GM21528 (cell line): ENCODE data around the gene SERGEF.
"Not testable (repeated sequence)": the region's sequence is repeated elsewhere in the genome, so short reads cannot be mapped to it uniquely, and the experiment has no call there.

Experiments used
- ATAC-seq: cut with Tn5 transposase; IDR thresholded peaks from one replicate; pipeline ENCODE4 v1.9.1; 2021; ENCODE audit warnings: mild to moderate bottlenecking, moderate library complexity; ENCODE audit not compliant: unreplicated experiment, low FRiP score

SERGEF gene

DNA sequence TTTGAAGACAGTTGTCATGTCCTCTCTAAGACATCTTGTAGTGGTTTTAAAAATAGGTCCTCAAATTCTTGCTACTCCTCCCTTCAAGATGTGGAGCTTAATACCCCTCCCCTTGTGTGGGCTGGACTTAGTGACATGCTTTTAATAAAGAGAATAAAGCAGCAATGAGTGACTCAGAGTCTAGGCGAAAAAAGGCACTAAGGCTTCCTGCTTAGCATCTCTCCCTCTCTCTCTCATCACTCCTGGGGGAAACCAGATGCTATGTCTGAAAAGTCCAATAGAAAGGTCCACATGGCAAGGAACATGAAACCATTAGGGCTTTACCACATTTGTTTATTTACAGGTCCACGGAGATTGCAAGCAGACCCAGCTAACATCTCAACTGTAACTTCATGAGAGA lies 11.7 kb downstream of the SERGEF start:
- no peak for ATAC-seq

DNA sequence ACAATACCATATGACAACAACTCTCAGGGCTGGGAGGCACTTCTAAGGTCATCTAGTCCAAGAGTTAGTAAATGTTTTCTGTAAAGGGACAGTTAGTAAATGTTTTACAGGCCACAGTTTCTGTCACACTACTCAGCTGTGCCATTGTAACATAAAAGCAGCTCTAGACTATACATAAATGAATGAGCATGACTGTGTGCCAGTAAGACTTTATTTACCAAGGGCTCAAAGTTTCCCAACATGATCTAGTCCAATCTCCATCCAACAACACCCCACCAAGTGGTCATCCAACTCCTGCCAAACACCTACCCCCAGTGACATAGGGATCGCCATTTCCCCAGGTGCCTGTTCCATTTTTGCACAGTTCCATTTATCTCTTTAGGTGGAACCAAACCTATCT lies 12.1 kb downstream of the SERGEF start:
- ATAC-seq, result no peak

DNA sequence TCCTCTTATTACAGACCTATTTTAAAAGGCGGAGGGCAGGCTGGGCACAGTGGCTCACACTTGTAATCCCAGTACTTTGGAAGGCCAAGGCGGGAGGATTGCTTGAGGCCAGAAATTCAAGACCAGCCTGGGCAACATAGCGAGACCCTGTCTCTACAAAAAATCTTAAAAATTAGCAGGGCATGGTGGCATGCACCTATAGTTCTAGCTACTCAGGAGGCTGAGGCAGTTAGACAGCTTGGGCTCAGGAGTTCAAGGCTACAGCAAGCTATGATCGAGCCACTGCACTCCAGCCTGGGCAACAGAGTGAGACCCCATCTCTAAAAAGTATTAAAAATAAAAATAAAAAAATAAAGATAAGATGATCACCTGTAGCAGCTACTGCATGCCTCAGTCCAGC lies 12.7 kb downstream of the SERGEF start:
- not testable (repeated sequence) for ATAC-seq

DNA sequence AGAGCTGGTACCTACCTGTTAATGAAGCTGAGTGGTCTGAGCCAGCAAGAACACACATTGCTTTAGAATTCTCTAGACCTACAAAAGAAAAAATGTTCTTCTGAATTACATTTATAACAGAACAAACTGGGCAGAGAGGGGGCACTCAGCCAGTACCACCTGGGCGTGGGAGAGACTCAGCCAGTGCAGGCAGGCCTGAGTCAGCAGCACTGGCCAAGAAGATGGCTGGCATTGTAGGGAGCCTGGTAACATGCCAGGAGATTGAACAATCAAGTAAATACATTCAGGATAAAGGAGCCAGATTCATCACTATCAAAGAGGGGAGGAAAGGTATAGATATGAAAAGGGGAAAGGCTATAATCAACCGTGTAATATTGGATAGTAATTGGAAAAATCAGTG lies 19.9 kb downstream of the SERGEF start:
- no peak for ATAC-seq

DNA sequence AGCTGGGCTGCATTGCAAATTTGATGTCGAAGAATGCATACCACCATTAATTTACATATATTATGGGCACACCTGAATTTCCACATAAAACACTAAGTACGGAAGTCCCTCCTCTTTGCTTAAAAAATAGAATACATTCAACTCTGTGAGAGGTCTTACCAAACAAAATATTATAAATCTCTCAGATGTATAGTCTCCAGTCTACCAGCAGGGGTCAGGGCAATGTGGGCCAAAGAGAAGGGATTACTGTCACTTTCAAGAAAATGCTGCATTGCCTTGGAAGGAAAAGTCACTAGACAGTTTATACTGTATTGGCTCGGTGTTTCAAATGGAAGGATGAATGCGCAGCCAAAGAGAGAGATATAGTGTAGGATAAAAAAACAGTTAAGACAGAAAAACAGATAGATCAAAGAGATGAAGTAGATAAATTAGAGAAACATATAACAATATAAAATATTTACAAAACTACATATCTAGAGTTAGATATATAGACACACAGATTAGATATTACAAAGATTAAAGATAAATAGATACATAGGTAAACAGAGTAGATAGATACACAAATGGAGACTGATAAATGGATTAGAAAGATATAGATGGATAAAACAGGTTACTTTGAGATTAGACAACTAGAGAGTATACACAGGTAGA lies 20.9 kb downstream of the SERGEF start:
- no peak for ATAC-seq

DNA sequence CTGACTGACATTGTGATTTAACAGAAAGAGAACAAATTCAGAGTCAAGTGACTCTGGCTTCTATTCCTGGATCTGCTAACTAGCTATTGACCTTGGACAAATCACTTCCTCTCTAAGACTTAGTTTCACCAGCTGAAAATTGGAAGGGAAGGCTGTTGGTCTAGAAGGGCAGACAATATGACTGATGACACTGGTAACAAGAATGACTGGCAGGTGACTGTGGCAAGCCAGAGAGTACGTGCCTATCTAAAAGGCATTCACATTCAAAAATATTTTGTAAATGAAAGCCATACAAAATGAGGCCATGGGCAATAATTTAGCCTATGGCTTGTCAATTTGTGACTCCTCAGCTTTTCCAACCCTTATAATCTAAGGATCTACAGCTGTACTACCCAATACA lies 23.5 kb downstream of the SERGEF start:
- no peak for ATAC-seq

DNA sequence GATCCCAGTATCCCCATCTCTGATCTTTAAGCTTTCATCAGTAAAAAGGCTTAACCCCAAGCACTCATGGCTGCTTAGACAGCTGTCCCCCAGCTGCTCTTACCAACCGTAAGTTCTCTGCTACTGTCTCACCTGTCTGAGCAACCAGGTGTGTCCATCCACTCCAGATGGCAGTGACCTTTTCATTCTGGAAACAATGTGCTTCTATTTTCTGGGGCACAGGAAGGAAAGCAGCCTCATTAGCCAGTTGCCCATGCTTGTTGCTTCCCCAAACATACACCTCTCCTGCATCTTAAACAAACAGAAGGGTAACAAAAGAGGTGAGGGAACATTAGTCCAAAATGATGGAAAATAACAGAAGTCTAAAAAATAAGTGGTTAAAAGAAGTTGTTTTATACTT lies 24.4 kb downstream of the SERGEF start:
- no peak for ATAC-seq

DNA sequence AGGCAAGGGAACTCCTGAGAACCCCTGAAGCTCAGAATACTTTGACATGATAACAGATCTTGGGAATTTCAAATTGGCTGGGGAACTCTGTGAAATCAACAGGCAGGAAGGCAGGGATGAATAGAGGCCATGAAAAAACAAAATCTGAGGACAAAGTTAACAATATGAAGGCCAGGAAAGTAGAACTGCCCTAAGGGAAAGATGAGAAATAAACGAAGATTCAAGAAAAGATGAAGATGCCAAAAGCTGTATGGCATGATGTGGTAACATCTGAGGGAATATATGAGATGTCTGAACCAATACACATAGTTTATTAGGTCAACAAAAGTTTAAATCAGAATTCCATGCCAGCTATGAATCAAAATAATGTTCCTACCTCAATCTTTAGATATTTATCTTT lies 25.0 kb downstream of the SERGEF start:
- ATAC-seq, result no peak

DNA sequence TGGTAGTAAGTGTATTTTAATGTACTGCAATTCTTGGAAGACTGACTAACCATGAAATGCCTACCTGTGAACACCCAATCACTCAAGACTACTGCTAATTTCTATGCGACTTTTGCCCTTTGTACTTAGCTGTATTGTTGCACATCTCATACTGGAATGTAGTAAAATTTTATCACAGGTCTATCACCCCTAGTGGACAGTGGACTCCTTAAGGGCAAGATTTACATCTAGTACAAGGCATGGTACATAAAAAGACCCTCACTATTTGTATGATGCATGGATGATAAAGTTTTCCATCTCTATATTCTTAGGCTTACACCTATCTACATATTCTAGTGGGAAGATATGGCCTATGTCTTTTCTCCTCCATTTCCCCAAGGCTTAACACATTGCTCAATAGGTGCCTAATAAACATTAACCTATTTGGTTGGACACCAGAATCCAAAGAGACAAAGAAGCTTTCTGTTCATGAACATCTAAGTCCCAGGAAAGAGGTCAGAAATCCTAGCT lies 26.1 kb downstream of the SERGEF start:
- ATAC-seq, result no peak

DNA sequence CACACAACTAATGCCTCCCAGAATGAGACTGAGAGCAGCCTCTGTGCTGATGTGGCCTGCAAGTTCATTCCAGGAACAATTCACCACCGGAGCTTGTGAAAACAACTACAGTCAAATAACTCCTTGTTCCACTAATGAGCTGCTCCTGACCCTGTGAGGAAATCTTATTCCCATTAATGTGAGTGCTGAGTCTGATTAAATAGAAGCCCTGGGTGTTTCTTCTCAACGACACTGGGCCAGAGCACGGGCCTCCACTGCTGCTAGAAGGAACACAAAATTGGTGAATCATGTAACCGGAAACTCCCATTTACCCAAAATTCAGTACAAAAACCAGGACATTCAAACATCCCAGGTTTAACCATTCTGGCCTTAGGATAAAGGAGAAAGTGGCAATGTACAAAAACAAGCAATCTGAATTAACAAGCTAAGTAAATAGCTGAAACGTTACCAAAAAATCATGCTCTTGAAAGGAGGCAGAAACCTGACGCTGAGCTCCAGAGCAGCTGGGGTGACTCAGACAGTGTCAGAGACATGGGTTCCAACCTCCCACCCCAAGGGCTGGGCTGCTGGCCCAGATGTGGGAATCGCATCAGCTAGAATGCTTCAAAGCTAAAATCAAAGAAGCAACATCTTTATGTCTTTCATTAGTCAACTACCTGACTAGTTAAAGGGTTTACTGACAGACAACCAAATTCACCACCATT lies 26.7 kb downstream of the SERGEF start:
- no peak for ATAC-seq

DNA sequence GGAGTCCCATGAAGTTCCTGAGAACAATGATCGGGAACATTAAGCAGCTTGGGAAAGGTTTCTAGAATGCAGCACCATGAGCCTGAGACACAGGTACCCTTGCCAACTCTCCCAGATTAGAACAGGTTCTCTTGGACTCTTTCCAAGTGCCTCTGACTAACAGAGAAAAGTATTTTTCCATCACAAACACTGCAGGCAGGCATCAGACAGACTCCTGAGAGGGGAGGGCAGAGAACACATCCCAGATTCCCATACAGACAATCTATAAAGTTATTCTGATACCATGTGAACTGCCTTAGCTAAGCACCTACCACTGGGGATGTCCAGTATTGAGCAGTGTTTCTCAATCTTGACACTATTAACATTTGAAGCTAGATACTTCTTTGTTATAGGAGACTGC lies 27.3 kb downstream of the SERGEF start:
- no peak for ATAC-seq

DNA sequence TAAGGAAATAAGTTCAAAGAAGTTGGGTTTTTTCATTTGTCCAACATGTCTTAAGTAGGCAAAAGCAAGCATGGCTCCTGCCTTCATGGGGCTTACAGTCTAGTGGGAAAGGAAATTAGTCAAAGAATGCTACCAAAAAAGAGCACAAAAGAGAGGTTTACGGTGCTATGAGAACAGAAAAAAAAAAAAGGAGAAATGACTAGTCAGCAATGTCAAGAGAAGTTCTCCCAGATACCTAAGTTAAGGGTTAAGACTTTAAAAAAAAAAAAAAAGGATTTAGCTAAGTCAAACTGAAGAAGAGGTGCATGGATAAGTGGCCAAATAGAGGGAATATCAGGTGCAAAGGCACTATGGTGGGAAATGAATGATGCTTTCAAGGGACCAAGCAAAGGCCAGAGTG lies 29.3 kb downstream of the SERGEF start:
- ATAC-seq, result no peak

DNA sequence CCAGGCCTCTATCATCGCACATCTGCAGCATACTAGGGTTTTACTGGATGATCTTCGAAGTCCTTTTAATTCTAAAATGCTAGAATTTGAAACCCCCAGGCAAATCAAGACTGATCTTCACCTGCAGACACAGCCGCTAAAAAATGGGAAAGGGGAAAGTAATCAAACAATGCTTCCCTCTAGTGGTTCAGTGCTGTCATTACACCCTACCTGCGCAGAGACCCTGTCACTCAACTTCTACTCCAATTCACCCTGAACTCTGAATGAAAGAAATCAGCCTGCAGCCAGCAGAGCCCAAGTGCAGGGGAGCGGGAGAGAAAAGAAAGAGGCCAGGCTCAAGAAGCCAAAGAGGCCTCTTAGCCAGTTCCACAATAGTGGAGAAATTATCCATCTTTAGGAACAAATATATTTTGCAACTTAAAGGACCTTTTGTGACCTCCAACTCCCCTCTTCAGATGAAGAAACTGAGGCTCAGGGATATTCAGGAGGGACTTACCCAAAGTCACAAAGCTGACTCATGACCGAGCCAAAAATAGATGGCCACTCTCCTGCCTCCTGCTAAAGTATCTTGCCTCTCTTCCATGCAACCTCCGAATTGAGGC lies 33.0 kb downstream of the SERGEF start:
- ATAC-seq, result no peak

DNA sequence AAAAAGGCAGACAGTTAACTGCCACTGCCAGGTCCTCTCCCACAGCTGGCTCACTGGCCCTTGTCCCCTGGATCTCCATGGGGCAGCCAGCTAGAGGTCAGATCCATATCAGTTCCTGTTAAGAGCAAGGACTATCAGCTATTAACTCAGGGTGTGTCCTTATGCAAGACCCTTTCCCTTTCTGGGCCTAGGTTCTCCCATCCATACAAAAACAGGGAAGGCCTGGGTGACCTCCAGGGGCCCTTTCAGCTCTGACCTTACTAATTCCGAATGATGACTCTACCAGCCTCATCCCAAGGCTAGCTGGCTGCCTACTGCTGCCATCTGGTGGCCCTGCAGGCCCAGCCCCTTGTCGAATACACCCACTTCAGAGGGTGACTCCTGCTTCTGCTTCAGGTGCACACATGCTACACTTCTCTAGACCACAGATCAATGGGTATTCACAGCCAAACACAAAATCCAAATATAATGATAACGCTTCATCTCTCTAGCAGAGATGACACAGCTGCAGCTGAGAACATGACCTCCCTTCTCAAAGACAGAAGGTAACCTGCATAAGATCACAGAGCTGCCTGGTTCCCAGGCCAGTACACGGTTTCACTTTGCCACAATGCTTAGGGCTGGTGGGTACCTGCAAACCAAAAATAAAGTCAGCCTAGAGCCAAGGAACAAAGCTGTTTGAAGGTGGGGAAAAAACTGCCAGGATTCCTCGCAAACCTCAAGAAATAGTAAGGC lies 34.1 kb downstream of the SERGEF start:
- no peak for ATAC-seq

DNA sequence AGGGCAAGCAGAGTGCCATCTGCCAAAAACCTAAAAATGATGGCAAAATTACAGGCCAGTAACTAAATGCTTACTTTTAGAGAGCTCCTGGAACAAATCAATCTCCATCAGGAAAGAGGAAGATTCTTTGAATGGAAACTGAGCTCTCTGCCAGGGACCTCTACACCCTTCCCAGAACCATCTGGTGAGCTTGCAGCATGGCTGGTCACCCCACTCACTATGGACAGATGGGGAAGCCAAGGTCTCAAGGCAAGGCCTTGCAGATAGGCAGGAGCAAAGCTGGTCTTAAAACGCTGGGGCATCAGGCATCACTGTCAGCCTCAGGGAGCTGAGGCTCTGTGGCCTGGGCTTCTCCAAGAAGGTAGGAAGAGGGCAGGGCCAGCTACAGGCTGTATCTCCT lies 36.2 kb downstream of the SERGEF start:
- ATAC-seq, result no peak

DNA sequence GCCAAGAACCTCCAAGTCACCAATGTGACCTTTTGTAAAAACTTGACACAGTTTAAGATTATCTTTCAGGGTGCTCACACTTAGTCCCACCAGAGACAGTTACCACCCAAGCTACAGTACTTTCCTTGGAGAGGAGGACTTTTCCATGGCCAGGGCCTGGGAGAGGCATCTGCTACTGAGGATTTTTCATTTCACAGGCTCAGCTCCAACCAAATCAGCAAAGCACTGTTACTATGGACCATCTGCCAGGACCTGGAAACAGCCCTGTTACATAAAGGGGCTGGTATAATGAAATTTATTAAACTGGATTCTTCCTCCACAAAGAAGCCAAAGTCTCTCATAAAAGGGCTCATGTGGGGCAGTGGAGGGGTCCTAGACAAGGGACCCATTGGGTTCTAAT lies 38.6 kb downstream of the SERGEF start:
- no peak for ATAC-seq

DNA sequence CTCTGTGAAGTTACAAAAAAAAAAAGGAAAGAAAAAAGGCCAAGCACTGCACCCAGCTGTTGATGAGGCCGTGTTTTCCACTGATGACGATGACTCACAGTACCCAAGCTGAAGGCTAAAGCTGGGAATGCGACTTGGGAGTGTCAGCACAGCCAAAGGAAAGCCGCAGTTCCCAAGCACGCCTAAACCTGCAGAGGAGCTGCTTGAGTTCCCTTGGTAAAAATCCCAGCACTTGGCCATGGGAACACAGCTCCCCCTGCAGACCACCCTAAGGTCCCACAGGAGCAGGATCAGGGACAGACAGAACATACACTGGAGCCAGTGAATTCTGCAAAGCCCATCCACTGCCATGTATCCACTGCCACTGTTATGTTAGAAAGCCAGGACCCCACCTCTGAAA lies 39.9 kb downstream of the SERGEF start:
- ATAC-seq, result no peak

DNA sequence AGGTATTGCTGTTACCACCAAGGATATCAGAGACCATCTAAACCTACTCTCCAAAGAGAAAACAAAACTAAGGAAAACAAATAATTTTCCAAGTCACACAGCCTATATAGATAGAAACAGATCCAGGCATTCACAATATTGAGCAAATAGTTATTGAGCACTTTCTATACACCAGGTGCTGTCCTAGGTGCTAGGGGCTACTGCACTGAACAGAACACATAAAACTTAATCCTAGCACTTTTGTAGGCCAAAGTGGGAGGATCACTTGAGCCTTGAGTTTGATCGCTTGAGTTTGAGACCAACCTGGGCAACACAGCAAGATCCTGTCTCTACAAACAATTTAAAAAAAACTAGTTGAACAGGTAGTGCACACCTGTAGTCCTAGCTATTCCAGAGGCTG lies 44.6 kb downstream of the SERGEF start:
- ATAC-seq, result no peak

DNA sequence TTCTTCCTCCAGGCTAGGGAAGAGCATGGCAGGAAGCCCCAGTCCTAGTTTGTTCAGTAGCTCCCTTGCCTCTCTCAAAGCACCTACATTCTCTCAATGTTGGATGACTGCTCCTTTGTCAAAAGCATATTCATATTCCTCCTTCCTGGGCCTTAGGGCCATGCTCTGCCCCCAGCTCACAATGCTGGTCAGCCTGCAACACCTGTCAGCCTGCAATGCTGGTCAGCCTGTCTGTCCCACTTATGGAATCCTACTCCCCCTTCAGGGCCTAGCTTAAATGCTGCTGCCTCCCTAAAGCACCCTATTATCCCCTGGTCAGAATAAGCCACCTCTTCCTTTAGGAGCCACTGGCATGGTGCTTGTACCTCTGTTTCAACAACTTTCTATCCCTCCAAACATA lies 45.2 kb downstream of the SERGEF start:
- no peak for ATAC-seq

DNA sequence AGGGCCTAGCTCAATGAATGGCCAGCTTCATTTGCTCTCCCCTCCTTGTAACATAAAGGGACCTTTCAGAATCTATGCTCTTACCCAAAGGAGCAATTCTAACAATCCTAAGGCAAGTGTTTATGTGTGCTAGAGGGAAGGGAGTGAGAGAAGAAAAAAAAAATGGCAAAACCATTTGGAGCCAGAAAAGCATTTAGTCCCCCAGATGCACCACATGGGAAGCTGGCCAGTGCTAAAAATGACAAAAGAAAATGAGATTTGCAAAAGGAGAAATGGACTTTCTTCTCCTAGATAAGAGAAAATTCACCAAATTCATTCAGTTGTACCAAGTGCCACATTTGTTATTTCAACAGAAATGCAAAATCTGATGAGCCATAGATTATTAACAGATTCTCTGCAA lies 52.8 kb downstream of the SERGEF start:
- no peak for ATAC-seq

DNA sequence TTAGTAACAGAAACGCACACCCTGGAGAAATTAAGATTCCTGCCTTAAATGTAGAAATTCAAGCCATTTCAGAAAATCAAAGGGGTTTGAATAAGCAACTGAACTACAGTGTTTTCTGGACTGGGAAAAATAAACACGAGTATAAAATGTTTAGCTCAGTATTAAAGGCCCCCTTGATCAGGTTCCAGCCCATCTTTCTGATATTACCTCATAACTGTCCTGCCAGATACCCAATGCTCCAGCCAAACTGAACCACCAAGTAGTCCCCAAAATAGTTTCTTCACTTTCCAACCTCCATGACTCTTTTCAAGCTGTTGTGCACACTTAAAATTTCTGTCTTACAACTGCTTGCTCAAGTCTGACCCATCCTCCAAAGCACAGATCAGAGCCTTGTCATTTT lies 54.4 kb downstream of the SERGEF start:
- no peak for ATAC-seq
